NB4 (cell line): ENCODE data around the gene CHCHD1.

Source experiments
- DNase-seq: peaks from one replicate; pipeline ENCODE4 v3.0.0; 2010; ENCODE audit warnings: low read depth
- H3K4me3 ChIP-seq: one replicate; pipeline ENCODE4 v1.5.1; 2011; ENCODE audit warnings: mild to moderate bottlenecking, low read depth, low read length, moderate library complexity
- MYC ChIP-seq: IDR thresholded peaks from 2 replicates; pipeline ENCODE4 v1.6.1; 2011; ENCODE audit warnings: low read depth, low read length
- POLR2A ChIP-seq: IDR thresholded peaks from 2 replicates; pipeline ENCODE4 v1.6.1; 2011; ENCODE audit warnings: mild to moderate bottlenecking; ENCODE audit not compliant: insufficient read length; ENCODE audit errors: extremely low read depth
- TF ChIP-seq, protein P1 (sequence below): IDR thresholded peaks from one replicate; pipeline ENCODE4 v1.5.1; 2012; ENCODE audit warnings: low read depth, low read length
- TF ChIP-seq, protein P2 (sequence below): IDR thresholded peaks from 2 replicates; pipeline ENCODE4 v1.6.1; 2011; ENCODE audit warnings: low read depth, low read length

CHCHD1 gene

DNA sequence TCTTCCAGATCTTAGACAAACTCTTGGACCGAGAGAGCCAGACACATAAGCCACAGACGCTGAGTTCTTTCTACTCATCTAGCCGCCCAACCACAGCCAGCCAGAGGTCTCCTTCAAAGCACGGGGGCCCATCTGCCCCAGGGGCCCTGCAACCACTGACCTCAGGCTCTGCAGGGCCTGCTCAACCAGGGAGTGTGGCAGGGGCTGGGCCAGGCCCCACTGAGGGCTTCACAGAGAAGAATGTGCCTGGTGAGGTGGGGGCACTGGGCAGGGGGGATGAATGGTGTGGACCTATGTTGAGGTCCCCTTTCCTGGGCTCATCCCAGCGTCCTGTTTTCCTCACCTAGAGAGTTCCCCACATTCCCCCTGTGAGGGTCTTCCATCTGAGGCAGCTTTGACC lies 14.9 kb downstream of the CHCHD1 start:
- TF ChIP-seq POLR2A, result no peak
- TF ChIP-seq MYC, result no peak
- TF ChIP-seq, protein P1, sequence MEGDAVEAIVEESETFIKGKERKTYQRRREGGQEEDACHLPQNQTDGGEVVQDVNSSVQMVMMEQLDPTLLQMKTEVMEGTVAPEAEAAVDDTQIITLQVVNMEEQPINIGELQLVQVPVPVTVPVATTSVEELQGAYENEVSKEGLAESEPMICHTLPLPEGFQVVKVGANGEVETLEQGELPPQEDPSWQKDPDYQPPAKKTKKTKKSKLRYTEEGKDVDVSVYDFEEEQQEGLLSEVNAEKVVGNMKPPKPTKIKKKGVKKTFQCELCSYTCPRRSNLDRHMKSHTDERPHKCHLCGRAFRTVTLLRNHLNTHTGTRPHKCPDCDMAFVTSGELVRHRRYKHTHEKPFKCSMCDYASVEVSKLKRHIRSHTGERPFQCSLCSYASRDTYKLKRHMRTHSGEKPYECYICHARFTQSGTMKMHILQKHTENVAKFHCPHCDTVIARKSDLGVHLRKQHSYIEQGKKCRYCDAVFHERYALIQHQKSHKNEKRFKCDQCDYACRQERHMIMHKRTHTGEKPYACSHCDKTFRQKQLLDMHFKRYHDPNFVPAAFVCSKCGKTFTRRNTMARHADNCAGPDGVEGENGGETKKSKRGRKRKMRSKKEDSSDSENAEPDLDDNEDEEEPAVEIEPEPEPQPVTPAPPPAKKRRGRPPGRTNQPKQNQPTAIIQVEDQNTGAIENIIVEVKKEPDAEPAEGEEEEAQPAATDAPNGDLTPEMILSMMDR, result no peak
- TF ChIP-seq, protein P2, sequence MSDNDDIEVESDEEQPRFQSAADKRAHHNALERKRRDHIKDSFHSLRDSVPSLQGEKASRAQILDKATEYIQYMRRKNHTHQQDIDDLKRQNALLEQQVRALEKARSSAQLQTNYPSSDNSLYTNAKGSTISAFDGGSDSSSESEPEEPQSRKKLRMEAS, result no peak
- no peak overlapping the region for H3K4me3 ChIP-seq
- DNase-seq, result no peak

DNA sequence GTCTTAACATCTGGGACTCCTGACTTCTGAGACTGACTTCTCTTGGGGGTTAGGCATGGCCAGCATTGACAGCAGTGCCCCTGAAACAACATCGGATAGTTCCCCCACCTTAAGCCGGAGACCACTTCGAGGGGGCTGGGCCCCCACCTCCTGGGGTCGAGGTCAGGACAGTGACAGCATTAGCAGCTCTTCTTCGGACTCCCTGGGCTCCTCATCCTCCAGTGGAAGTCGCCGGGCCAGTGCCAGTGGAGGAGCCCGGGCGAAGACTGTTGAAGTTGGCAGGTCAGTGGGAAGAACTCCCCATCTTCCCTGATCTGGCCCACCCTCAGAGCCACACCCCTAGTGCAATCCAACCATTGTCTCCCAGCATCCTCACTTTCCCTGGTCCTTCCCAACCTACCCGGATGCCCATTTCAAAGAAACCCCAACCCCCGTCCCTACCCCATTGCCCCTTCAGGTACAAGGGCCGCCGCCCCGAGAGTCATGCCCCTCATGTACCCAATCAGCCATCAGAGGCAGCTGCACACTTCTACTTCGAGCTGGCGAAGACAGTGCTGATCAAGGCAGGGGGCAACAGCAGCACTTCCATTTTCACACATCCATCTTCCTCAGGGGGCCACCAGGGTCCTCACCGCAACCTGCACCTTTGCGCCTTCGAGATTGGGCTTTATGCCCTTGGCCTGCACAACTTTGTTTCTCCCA lies 15.6 kb downstream of the CHCHD1 start:
- no peak overlapping the region for H3K4me3 ChIP-seq
- TF ChIP-seq POLR2A (no peak), MYC (no peak)
- TF ChIP-seq, protein P2, result no peak
- TF ChIP-seq, protein P1, result no peak
- no peak for DNase-seq

DNA sequence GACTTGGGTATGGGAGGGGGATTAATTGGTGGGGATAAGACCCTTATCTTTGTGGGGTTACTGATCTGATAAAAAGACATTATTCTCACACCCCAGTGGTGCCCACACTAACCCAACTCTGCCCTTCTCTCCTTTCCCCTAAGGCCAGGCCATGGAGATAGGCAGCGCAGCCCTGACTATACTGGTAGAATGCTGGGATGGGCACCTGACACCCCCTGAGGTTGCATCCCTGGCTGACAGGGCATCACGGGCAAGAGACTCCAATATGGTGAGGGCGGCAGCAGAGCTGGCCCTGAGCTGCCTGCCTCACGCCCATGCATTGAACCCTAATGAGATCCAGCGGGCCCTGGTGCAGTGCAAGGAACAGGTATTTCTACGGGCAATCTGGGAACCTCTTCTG lies 16.2 kb downstream of the CHCHD1 start:
- TF ChIP-seq MYC (no peak), POLR2A (no peak)
- TF ChIP-seq, protein P1, result no peak
- TF ChIP-seq, protein P2, result no peak
- H3K4me3 ChIP-seq, result no peak overlapping the region
- DNase-seq, result no peak

DNA sequence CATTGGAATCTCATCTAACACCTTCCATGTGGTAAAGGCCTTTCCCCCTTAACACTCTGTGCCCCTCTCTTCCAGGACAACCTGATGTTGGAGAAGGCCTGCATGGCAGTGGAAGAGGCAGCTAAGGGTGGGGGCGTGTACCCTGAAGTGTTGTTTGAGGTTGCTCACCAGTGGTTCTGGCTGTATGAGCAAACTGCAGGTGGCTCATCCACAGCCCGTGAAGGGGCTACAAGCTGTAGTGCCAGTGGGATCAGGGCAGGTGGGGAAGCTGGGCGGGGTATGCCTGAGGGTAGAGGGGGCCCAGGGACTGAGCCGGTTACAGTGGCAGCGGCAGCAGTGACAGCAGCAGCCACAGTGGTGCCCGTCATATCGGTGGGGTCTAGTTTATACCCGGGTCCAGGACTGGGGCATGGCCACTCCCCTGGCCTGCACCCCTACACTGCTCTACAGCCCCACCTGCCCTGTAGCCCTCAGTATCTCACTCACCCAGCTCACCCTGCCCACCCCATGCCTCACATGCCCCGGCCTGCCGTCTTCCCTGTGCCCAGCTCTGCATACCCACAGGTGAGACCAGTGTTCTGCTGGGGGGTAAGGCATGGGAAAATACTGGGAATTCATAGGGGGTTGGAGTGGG lies 17.2 kb downstream of the CHCHD1 start:
- DNase-seq, result no peak
- no peak overlapping the region for H3K4me3 ChIP-seq
- TF ChIP-seq, protein P1, result no peak
- TF ChIP-seq MYC, result no peak
- TF ChIP-seq, protein P2, result no peak
- no peak for TF ChIP-seq POLR2A

DNA sequence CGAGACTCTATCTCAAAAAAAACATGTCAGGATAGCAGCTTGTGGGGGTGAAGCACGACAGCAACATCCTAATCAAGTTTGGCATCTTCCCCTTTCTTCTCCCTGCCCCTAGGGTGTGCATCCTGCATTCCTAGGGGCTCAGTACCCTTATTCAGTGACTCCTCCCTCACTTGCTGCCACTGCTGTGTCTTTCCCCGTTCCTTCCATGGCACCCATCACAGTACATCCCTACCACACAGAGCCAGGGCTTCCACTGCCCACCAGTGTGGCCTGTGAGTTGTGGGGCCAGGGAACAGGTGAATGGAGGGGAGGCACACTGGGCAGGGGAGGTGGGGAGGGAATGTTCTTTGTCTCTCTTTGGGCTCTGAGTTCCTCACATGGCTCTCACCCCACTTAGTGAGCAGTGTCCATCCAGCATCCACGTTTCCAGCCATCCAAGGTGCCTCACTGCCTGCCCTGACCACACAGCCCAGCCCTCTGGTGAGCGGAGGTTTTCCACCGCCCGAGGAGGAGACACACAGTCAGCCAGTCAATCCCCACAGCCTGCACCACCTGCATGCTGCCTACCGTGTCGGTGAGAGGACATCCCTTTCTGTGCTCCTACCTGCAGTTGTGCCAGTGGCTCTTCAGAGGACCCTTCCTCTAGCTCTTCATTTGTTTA lies 18.2 kb downstream of the CHCHD1 start:
- DNase-seq, result no peak
- TF ChIP-seq POLR2A (no peak), MYC (no peak)
- TF ChIP-seq, protein P1, result no peak
- TF ChIP-seq, protein P2, result no peak
- no peak overlapping the region for H3K4me3 ChIP-seq
